HG03175 (cell line): Measurements from ENCODE around the gene HNRNPC.
"Not testable (repeated sequence)": the region's sequence is repeated elsewhere in the genome, so short reads cannot be mapped to it uniquely, and the experiment has no call there.

Experiments
- ATAC-seq: cut with Tn5 transposase; IDR thresholded peaks from one replicate; pipeline ENCODE4 v1.9.1; 2021; ENCODE audit warnings: mild to moderate bottlenecking, moderate library complexity; ENCODE audit not compliant: unreplicated experiment

The HNRNPC gene

GRCh38 chr14:21248338-21248737 is 20.9 kb downstream of the HNRNPC start:
- ATAC-seq, result no peak

- no peak for ATAC-seq
Observed at GRCh38 chr14:21245813-21246212, 23.4 kb downstream of the HNRNPC start.

- no peak for ATAC-seq
Observed at GRCh38 chr14:21244544-21244943, 24.7 kb downstream of the HNRNPC start.

GRCh38 chr14:21241218-21241819 is 27.9 kb downstream of the HNRNPC start:
- no peak for ATAC-seq

- ATAC-seq, result no peak
Observed at GRCh38 chr14:21240417-21240816, 28.8 kb downstream of the HNRNPC start.

- ATAC-seq, result no peak
Observed at GRCh38 chr14:21238823-21239518, 30.3 kb downstream of the HNRNPC start.

GRCh38 chr14:21236948-21237797 is 32.1 kb downstream of the HNRNPC start:
- no peak for ATAC-seq

GRCh38 chr14:21234112-21234511 is 35.1 kb downstream of the HNRNPC start:
- no peak for ATAC-seq

GRCh38 chr14:21233457-21234076 is 35.7 kb downstream of the HNRNPC start:
- no peak for ATAC-seq

- ATAC-seq, result no peak
Observed at GRCh38 chr14:21231020-21231652, 38.1 kb downstream of the HNRNPC start.

- no peak for ATAC-seq
Observed at GRCh38 chr14:21229821-21230220, 39.4 kb downstream of the HNRNPC start.

- ATAC-seq, result no peak
Observed at GRCh38 chr14:21227981-21228380, 41.3 kb downstream of the HNRNPC start.

- no peak for ATAC-seq
Observed at GRCh38 chr14:21227150-21227549, 42.1 kb downstream of the HNRNPC start.

GRCh38 chr14:21226467-21226866 is 42.8 kb downstream of the HNRNPC start:
- no peak for ATAC-seq

- ATAC-seq, result not testable (repeated sequence)
Observed at GRCh38 chr14:21225164-21225563, 44.1 kb downstream of the HNRNPC start.

- ATAC-seq, result no peak
Observed at GRCh38 chr14:21220874-21221477, 48.3 kb downstream of the HNRNPC start.

- no peak for ATAC-seq
Observed at GRCh38 chr14:21219561-21220111, 49.6 kb downstream of the HNRNPC start.

GRCh38 chr14:21219120-21219519 is 50.1 kb downstream of the HNRNPC start:
- no peak for ATAC-seq

- ATAC-seq, result no peak
Observed at GRCh38 chr14:21215879-21216251, 53.4 kb downstream of the HNRNPC start.
